Stimulated activated CD8-positive, alpha-beta memory T cell treated with anti-CD3 and anti-CD28 coated beads, Interleukin-4, amount 100 ng/mL, for 4 hours (primary cell): Measurements from ENCODE around the gene NETO2.
"Not testable (repeated sequence)": the region's sequence is repeated elsewhere in the genome, so short reads cannot be mapped to it uniquely, and the experiment has no call there.

Source experiments
- DNase-seq, 2 donors: peaks; one replicate each; pipeline ENCODE4 v3.0.0-alpha.2; 2020; ENCODE audit warnings: low read depth in 2 of 2, low spot score in 1 of 2

Gene NETO2

GRCh38 chr16:47136099-47136842, 7.5 kb downstream of the NETO2 start:
- DNase-seq, result no peak

GRCh38 chr16:47134550-47134949, 9.2 kb downstream of the NETO2 start:
- DNase-seq, result no peak

- DNase-seq, result no peak
These were observed 11.4 kb downstream of the NETO2 start for GRCh38 chr16:47132308-47132707.

GRCh38 chr16:47129755-47130435, 13.8 kb downstream of the NETO2 start:
- no peak for DNase-seq

GRCh38 chr16:47127541-47127940, 16.2 kb downstream of the NETO2 start:
- DNase-seq, result no peak

GRCh38 chr16:47125757-47126156, 18.0 kb downstream of the NETO2 start:
- no peak for DNase-seq

GRCh38 chr16:47113130-47113529, 30.6 kb downstream of the NETO2 start:
- DNase-seq, result no peak

- no peak for DNase-seq
These were observed 32.8 kb downstream of the NETO2 start for GRCh38 chr16:47110939-47111338.

- DNase-seq, result no peak
These were observed 34.4 kb downstream of the NETO2 start for GRCh38 chr16:47109361-47109760.

GRCh38 chr16:47102921-47103320, 40.8 kb downstream of the NETO2 start:
- not testable (repeated sequence) for DNase-seq

- not testable (repeated sequence) for DNase-seq
These were observed 46.6 kb downstream of the NETO2 start for GRCh38 chr16:47097154-47097553.

GRCh38 chr16:47096297-47096696, 47.4 kb downstream of the NETO2 start:
- DNase-seq, result no peak

- no peak for DNase-seq
These were observed 59.5 kb downstream of the NETO2 start for GRCh38 chr16:47084198-47084597.

- no peak for DNase-seq
These were observed 61.5 kb downstream of the NETO2 start for GRCh38 chr16:47082099-47082865.

GRCh38 chr16:47081115-47081514, 62.6 kb downstream of the NETO2 start:
- DNase-seq, result no peak

- no peak for DNase-seq
These were observed 63.9 kb downstream of the NETO2 start for GRCh38 chr16:47079860-47080259.

- DNase-seq, result no peak
These were observed 70.3 kb downstream of the NETO2 start for GRCh38 chr16:47073223-47074155.

- no peak for DNase-seq
These were observed 71.6 kb downstream of the NETO2 start for GRCh38 chr16:47072158-47072557.

- no peak for DNase-seq
These were observed 73.7 kb downstream of the NETO2 start for GRCh38 chr16:47069841-47070584.

- DNase-seq, result no peak
These were observed 74.4 kb downstream of the NETO2 start for GRCh38 chr16:47069313-47069712.
